Cardiac fibroblast (primary cell): Measurements from ENCODE around the gene TSC22D1.
"Not testable (repeated sequence)": the region's sequence is repeated elsewhere in the genome, so short reads cannot be mapped to it uniquely, and the experiment has no call there.

Experiments used
- DNase-seq, 2 donors: peaks; one replicate each; pipeline versions ENCODE4 v3.0.0 to v3.0.0-alpha.2; 2010; ENCODE audit warnings: low read depth in 2 of 2
- H3K4me3 ChIP-seq, 2 donors: replicated peaks in 1 of 2; 1 replicate in 1 of 2; 2 replicates in 1 of 2; pipeline ENCODE4 v1.5.1; 2011; ENCODE audit warnings: low read depth in 2 of 2, low read length in 2 of 2, mild to moderate bottlenecking in 2 of 2, moderate library complexity in 1 of 2
- TF ChIP-seq, protein P1 (sequence below): IDR thresholded peaks from one replicate; pipeline ENCODE4 v1.5.1; 2011; ENCODE audit warnings: low read depth, mild to moderate bottlenecking, low read length, inconsistent platforms

Gene TSC22D1

GRCh38 chr13:44573790-44574465 lies 2.2 kb downstream of the TSC22D1 start:
- H3K4me3 ChIP-seq = peak overlapping the region in 1 of 2 donors; percentile 22
- TF ChIP-seq, protein P1, sequence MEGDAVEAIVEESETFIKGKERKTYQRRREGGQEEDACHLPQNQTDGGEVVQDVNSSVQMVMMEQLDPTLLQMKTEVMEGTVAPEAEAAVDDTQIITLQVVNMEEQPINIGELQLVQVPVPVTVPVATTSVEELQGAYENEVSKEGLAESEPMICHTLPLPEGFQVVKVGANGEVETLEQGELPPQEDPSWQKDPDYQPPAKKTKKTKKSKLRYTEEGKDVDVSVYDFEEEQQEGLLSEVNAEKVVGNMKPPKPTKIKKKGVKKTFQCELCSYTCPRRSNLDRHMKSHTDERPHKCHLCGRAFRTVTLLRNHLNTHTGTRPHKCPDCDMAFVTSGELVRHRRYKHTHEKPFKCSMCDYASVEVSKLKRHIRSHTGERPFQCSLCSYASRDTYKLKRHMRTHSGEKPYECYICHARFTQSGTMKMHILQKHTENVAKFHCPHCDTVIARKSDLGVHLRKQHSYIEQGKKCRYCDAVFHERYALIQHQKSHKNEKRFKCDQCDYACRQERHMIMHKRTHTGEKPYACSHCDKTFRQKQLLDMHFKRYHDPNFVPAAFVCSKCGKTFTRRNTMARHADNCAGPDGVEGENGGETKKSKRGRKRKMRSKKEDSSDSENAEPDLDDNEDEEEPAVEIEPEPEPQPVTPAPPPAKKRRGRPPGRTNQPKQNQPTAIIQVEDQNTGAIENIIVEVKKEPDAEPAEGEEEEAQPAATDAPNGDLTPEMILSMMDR = peak; percentile 35
- DNase-seq = peak; percentile 35 to 66

- TF ChIP-seq, protein P1 = no peak
- H3K4me3 ChIP-seq = peak overlapping the region in 1 of 2 donors; percentile 33
- DNase-seq = no peak
Measured at GRCh38 chr13:44573071-44573470, 3.1 kb downstream of the TSC22D1 start.

DNA sequence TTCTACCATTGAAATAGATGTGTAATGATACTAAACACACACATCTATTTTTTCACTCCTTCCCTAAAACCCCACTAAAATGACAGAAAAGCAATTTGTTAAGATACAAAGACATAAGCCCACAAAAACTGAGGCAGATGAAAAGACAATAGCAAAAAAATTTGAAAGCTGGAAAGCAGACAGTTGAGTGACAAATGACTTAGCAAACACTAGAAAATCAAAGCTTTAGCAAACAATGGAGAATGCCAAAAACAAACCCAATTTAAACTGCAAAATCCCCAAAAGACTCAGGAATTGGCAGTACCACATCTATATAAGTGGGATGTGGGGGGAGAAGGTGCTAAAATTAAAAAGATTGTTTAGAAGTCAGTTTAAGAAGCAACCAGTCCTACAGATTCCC lies 9.5 kb downstream of the TSC22D1 start:
- no peak for DNase-seq
- no peak overlapping the region for H3K4me3 ChIP-seq
- TF ChIP-seq, protein P1 = no peak

DNA sequence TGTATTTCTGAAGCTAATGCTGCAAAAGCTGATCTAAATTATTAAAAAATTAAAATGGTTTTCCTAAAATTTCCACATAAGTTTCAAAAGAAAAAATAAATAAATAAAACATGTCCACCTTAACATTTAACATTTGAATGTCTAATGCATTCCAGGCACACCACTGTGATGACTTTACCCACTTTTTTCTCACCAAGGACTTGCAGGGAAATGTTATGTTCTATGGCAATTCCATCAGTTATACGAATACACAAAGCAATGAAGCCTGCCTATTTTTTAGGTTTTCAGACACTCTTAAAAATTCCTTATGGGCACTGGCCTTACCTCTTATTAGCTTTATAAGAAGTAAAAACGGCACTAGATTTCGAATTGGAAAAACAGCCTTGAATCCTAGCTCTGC lies 10.2 kb downstream of the TSC22D1 start:
- DNase-seq = peak in 1 of 2 donors; percentile 34
- TF ChIP-seq, protein P1 = no peak
- H3K4me3 ChIP-seq = no peak overlapping the region

DNA sequence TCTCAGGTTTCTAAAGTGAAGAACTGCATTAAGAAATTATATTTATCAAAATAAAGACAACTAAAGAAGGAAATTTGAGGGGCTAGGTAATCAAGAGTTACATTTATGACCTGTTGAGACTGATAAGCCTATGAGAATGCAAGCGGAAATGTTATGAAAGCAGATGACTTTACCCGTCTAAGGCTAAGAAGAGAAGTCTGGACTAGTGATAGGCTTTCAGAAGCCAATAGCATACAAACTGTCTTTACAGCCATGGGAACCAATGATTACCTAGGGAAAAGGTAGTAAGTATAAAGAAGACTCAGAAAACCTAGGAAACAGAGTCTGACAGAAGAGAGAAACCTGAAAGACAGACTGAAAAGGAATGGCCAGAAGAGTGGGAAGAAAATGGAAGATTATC lies 11.2 kb downstream of the TSC22D1 start:
- H3K4me3 ChIP-seq = no peak overlapping the region
- TF ChIP-seq, protein P1 = no peak
- no peak for DNase-seq

- not testable (repeated sequence) for DNase-seq, H3K4me3 ChIP-seq
Measured at GRCh38 chr13:44562853-44563252, 13.3 kb downstream of the TSC22D1 start.

DNA sequence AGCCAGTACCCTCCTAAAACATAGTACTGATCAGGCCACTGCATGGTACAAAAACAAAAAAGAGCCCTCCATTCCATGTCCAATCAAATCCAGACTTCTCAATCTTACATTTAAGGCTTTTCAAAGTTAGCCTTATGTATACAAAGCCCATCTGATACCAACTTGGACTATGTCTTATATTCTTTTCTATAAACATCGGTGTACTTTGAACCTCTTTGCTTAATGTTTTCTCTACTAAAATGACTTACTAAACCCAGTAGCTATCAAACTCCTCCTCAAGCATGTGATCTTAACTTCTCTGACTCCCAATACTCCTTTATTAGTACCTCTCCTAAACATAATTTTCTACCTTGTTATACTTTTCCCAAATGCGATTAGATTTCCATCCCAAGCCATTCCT lies 14.8 kb downstream of the TSC22D1 start:
- TF ChIP-seq, protein P1 = no peak
- DNase-seq = no peak
- H3K4me3 ChIP-seq = no peak overlapping the region
